ENCODE results near the gene RAB11FIP4. TPM values are rescaled to one million over a fixed set of nuclear protein-coding genes. Genes with fewer than 3 reads are reported as not detected.

Gene RAB11FIP4, protein sequence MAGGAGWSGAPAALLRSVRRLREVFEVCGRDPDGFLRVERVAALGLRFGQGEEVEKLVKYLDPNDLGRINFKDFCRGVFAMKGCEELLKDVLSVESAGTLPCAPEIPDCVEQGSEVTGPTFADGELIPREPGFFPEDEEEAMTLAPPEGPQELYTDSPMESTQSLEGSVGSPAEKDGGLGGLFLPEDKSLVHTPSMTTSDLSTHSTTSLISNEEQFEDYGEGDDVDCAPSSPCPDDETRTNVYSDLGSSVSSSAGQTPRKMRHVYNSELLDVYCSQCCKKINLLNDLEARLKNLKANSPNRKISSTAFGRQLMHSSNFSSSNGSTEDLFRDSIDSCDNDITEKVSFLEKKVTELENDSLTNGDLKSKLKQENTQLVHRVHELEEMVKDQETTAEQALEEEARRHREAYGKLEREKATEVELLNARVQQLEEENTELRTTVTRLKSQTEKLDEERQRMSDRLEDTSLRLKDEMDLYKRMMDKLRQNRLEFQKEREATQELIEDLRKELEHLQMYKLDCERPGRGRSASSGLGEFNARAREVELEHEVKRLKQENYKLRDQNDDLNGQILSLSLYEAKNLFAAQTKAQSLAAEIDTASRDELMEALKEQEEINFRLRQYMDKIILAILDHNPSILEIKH
- 1.5 to 3.5 TPM (median 1.7 TPM) in 5 replicates for total RNA-seq (2022; extraction: Qiagen RNA extraction; ENCODE audit: low read depth)

DNA sequence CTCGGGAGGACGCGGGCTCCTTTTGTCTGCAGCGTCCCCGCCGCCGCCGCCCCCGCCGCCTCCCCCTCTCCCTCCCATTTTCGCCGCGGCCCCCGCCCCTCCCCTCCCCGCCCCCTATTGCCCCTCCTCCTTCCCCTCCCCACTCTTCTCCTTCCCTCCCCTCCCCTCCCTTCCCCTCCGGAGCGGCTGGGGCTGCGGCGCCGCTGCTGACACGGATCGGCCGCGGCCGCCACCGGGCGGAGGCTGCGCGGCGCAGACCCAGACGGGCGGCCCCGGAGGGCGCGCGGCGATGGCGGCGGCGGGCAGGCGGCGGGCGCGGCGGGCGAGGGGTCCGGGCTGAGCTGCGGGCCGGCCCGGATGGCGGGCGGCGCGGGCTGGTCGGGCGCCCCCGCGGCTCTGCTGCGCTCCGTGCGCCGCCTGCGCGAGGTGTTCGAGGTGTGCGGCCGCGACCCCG lies at the start of gene RAB11FIP4:
TSS of gene RAB11FIP4 (plus strand) at position 180 of the 454 bp plus-strand sequence. CDS start at position 358, 178 bp downstream.

Other genes with a start within 250 kb of the RAB11FIP4 start
- not detected in 5 replicates for gene OMG, start 94.4 kb upstream of the RAB11FIP4 start, total RNA-seq (2022; extraction: Qiagen RNA extraction; ENCODE audit: low read depth)
- gene EVI2B, start 77.6 kb upstream of the RAB11FIP4 start, total RNA-seq (2022; extraction: Qiagen RNA extraction; ENCODE audit: low read depth), result 0.05 to 0.11 TPM (median 0.10 TPM) in 5 replicates
- gene EVI2A, start 70.1 kb upstream of the RAB11FIP4 start, total RNA-seq (2022; extraction: Qiagen RNA extraction; ENCODE audit: low read depth), result not detected in 5 replicates

All from A549 treated with DMSO at 1 μM for 4 hours (cell line).